ENCODE data around the gene DENND4A. TPM values are rescaled to one million over a fixed set of nuclear protein-coding genes. Genes with fewer than 3 reads are reported as not detected.

DENND4A gene
- total RNA-seq, 3 donors from 2014 or later, result 25.3 to 59.0 (median 48.2) TPM

DNA sequence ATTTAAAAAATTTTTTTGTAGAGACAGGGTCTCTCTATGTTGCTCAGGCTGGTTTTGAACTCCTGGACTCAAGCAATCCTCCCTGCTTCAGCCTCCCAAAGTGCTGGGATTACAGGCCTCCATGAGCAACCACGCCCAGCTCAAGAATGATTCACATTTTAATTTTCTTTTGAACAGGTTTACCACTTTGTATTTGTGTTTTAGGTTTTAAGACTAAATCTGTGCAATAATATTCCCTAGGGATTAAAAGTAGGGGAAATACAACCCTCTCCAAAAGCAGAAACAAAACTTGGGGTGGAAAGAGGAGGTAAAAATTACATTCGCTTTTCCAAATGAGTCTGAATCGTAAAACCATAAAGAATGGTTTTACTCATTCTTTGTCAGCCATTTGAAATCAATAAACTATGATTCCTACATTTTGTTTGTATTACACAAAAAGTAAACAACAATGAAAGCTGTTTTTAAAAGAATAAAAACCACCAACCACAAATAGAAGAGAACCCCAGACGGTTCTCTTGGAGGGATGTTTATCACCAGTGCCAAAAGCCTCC lies 132.5 kb downstream of the DENND4A start:
- H3K27ac ChIP-seq, result no peak overlapping the region
- no peak for DNase-seq (ENCODE audit: low spot score in 2 of 2)
- peaks cover 8% of the 10 kb centered on the region for H3K36me3 ChIP-seq
- no peak overlapping the region for H3K4me3 ChIP-seq
- no peaks in the 10 kb centered on the region for H3K4me1 ChIP-seq
- TF ChIP-seq, protein P1, sequence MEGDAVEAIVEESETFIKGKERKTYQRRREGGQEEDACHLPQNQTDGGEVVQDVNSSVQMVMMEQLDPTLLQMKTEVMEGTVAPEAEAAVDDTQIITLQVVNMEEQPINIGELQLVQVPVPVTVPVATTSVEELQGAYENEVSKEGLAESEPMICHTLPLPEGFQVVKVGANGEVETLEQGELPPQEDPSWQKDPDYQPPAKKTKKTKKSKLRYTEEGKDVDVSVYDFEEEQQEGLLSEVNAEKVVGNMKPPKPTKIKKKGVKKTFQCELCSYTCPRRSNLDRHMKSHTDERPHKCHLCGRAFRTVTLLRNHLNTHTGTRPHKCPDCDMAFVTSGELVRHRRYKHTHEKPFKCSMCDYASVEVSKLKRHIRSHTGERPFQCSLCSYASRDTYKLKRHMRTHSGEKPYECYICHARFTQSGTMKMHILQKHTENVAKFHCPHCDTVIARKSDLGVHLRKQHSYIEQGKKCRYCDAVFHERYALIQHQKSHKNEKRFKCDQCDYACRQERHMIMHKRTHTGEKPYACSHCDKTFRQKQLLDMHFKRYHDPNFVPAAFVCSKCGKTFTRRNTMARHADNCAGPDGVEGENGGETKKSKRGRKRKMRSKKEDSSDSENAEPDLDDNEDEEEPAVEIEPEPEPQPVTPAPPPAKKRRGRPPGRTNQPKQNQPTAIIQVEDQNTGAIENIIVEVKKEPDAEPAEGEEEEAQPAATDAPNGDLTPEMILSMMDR (IDR thresholded peaks at IDR 0.05), result no peak
- TF ChIP-seq POLR2A (IDR thresholded peaks at IDR 0.05) (no peak), POLR2AphosphoS5 (IDR thresholded peaks at IDR 0.05) (no peak)
- no peaks in the 10 kb centered on the region for H3K9me3 ChIP-seq
- H3K27me3 ChIP-seq, result no peaks in the 10 kb centered on the region
- intact Hi-C loops (cut with DNase I; ENCODE audit: low total_unique reads), result no loop called here

GRCh38 chr15:65655457-65655856 lies 136.6 kb downstream of the DENND4A start:
- Histone ChIP-seq H3K9me3 (no peaks in the 10 kb centered on the region), H3K27me3 (no peaks in the 10 kb centered on the region), H3K36me3 (peaks cover 3% of the 10 kb centered on the region), H3K27ac (no peak overlapping the region), H3K4me3 (no peak overlapping the region), H3K4me1 (peaks cover 0 to 4% of the 10 kb centered on the region in 2 donors)
- no peak for DNase-seq (ENCODE audit: low spot score in 2 of 2)
- TF ChIP-seq POLR2AphosphoS5 (IDR thresholded peaks at IDR 0.05) (no peak), POLR2A (IDR thresholded peaks at IDR 0.05) (no peak)
- TF ChIP-seq, protein P1 (IDR thresholded peaks at IDR 0.05), result no peak
- intact Hi-C loops (cut with DNase I; ENCODE audit: low total_unique reads), result no loop called here

GRCh38 chr15:65655026-65655425 lies 137.1 kb downstream of the DENND4A start:
- Histone ChIP-seq H3K27ac (no peak overlapping the region), H3K36me3 (no peaks in the 10 kb centered on the region), H3K27me3 (no peaks in the 10 kb centered on the region), H3K4me3 (no peak overlapping the region), H3K4me1 (peaks cover 0 to 4% of the 10 kb centered on the region in 2 donors), H3K9me3 (no peaks in the 10 kb centered on the region)
- intact Hi-C loops (cut with DNase I; ENCODE audit: low total_unique reads), result no loop called here
- no peak for DNase-seq (ENCODE audit: low spot score in 2 of 2)
- TF ChIP-seq, protein P1 (IDR thresholded peaks at IDR 0.05), result no peak
- TF ChIP-seq POLR2A (IDR thresholded peaks at IDR 0.05), result no peak

- Histone ChIP-seq H3K4me3 (no peak overlapping the region), H3K9me3 (no peaks in the 10 kb centered on the region), H3K27ac (no peak overlapping the region), H3K36me3 (no peaks in the 10 kb centered on the region), H3K27me3 (no peaks in the 10 kb centered on the region), H3K4me1 (peaks cover 0 to 4% of the 10 kb centered on the region in 2 donors)
- TF ChIP-seq POLR2AphosphoS5 (IDR thresholded peaks at IDR 0.05) (no peak), POLR2A (IDR thresholded peaks at IDR 0.05) (no peak)
- TF ChIP-seq, protein P1 (IDR thresholded peaks at IDR 0.05), result no peak
- no peak for DNase-seq (ENCODE audit: low spot score in 2 of 2)
- intact Hi-C loops (cut with DNase I; ENCODE audit: low total_unique reads), result no loop called here
Observed at GRCh38 chr15:65653801-65654521, 138.1 kb downstream of the DENND4A start.

DNA sequence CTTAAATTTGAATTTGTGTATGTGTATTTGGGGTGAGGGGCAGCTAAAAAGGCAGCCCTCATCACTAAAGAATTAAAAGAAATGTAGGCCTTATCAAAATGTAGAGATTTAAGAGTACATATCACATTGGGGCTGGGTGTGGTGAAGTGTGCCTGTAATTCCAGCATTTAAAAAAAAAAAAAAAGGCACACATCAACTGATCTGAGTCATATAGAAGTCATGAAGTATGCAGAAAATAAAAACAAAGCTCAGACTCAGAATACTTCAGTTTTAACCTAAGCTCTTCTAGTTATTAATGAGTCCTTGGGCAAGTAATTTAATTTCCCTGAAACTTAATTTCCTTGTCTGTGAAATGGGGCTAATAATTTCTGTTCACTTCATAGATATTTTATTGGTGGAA lies 138.8 kb downstream of the DENND4A start:
- Histone ChIP-seq H3K27me3 (no peaks in the 10 kb centered on the region), H3K27ac (no peak overlapping the region), H3K36me3 (no peaks in the 10 kb centered on the region), H3K4me3 (no peak overlapping the region), H3K9me3 (no peaks in the 10 kb centered on the region), H3K4me1 (peaks cover 0 to 4% of the 10 kb centered on the region in 2 donors)
- DNase-seq (ENCODE audit: low spot score in 2 of 2), result no peak
- TF ChIP-seq POLR2A (IDR thresholded peaks at IDR 0.05), result no peak
- intact Hi-C loops (cut with DNase I; ENCODE audit: low total_unique reads), result no loop called here
